H1 (cell line): ENCODE results near the gene TSC22D3. TPM values are rescaled to one million over a fixed set of nuclear protein-coding genes. Genes with fewer than 3 reads are reported as not detected.

Source experiments
- CTCF ChIA-PET: fragments of 300-600 bp; sonication (Branson Sonifier 250); formaldehyde crosslinking; loops from one replicate; lab custom pipeline; 2021; ENCODE audit not compliant: partially characterized antibody; lab: Charles Lee
- POLR2A ChIA-PET: fragments of 300-600 bp; sonication (Branson Sonifier 250); formaldehyde crosslinking; loops from one replicate; lab custom pipeline; 2021; ENCODE audit warnings: inconsistent platforms; ENCODE audit not compliant: partially characterized antibody; lab: Charles Lee
- DNase-seq, 2 experiments: peaks; one replicate each; pipeline versions ENCODE4 v3.0.0 to v3.0.0-alpha.2; 2010 to 2022; ENCODE audit warnings: low spot score in 2 of 2, low read depth in 1 of 2, mixed read lengths in 1 of 2
- FAIRE-seq: peaks from 2 replicates; lab custom pipeline; 2011; peaks lifted over from hg19 to GRCh38; lab: Jason Lieb, UNC
- H2AFZ ChIP-seq: 2 replicates; pipeline ENCODE4 v1.8.1; 2012; ENCODE audit warnings: low read length, inconsistent platforms
- H2AK5ac ChIP-seq: 2 replicates; pipeline ENCODE4 v1.6.1; 2013; ENCODE audit warnings: low read depth, low read length
- H2BK120ac ChIP-seq: replicated peaks from 2 replicates; pipeline ENCODE3; 2013; ENCODE audit warnings: low read depth, low read length, inconsistent platforms
- H2BK12ac ChIP-seq: 2 replicates; pipeline ENCODE4 v1.6.1; 2013; ENCODE audit warnings: low read depth, low read length
- H2BK15ac ChIP-seq: 2 replicates; pipeline ENCODE4 v1.6.1; 2013; ENCODE audit warnings: low read length
- H2BK20ac ChIP-seq: 2 replicates; pipeline ENCODE4 v1.6.1; 2013; ENCODE audit warnings: low read length
- H2BK5ac ChIP-seq: 2 replicates; pipeline ENCODE4 v1.6.1; 2013; ENCODE audit warnings: low read depth, low read length
- H3K14ac ChIP-seq: 2 replicates; pipeline ENCODE4 v1.6.1; 2013; ENCODE audit warnings: inconsistent platforms; ENCODE audit not compliant: insufficient read length
- H3K18ac ChIP-seq: 2 replicates; pipeline ENCODE4 v1.6.1; 2013; ENCODE audit warnings: low read length; ENCODE audit errors: extremely low read depth
- H3K23ac ChIP-seq: 2 replicates; pipeline ENCODE4 v1.6.1; 2013; ENCODE audit warnings: inconsistent platforms; ENCODE audit not compliant: insufficient read length
- H3K23me2 ChIP-seq: 2 replicates; pipeline ENCODE4 v1.6.1; 2013; ENCODE audit warnings: low read depth, low read length
- H3K27ac ChIP-seq: 2 replicates; pipeline ENCODE4 v1.6.1; 2011; ENCODE audit warnings: low read depth, low read length, inconsistent platforms
- H3K27me3 ChIP-seq, 4 experiments: replicated peaks in 1 of 4; 1 replicate in 1 of 4; 2 replicates in 3 of 4; pipeline versions ENCODE4 v1.6.1 to v1.8.1; 2011 to 2013; ENCODE audit warnings: low read length in 3 of 4, mild to moderate bottlenecking in 3 of 4, inconsistent platforms in 2 of 4, mixed read lengths in 2 of 4, moderate library complexity in 1 of 4; ENCODE audit not compliant: control insufficient read depth in 3 of 4, insufficient read depth in 3 of 4; ENCODE audit errors: extremely low read depth in 1 of 4
- H3K36me3 ChIP-seq, 4 experiments: 2 replicates each; pipeline versions ENCODE4 v1.6.1 to v1.8.1; 2011 to 2013; ENCODE audit warnings: mild to moderate bottlenecking in 4 of 4, low read length in 3 of 4, moderate library complexity in 2 of 4, control low read depth in 1 of 4, inconsistent platforms in 1 of 4; ENCODE audit not compliant: insufficient read depth in 4 of 4, control insufficient read depth in 2 of 4
- H3K4ac ChIP-seq: replicated peaks from 2 replicates; pipeline ENCODE3; 2013; ENCODE audit warnings: low read length, low read depth, mixed read lengths, inconsistent platforms; ENCODE audit not compliant: insufficient read length
- H3K4me1 ChIP-seq, 4 experiments: replicated peaks in 1 of 4; 1 replicate in 1 of 4; 2 replicates in 3 of 4; pipeline versions ENCODE4 v1.6.1 to v1.8.1; 2011 to 2013; ENCODE audit warnings: low read length in 3 of 4, inconsistent platforms in 2 of 4, mixed read lengths in 1 of 4; ENCODE audit not compliant: insufficient read depth in 4 of 4, control insufficient read depth in 3 of 4
- H3K4me2 ChIP-seq, 2 experiments: 2 replicates each; pipeline versions ENCODE4 v1.6.1 to v1.8.1; 2011 to 2013; ENCODE audit warnings: low read depth in 2 of 2, low read length in 2 of 2, control low read depth in 1 of 2, inconsistent platforms in 1 of 2, mild to moderate bottlenecking in 1 of 2; ENCODE audit not compliant: insufficient read depth in 1 of 2
- H3K4me3 ChIP-seq, 4 experiments: fragments of 200-600, 300-600 bp in 1 of 4; sonication (generic), shearing (Covaris generic), sonication (Bioruptor Twin) in 1 of 4; 2 replicates each; pipeline versions ENCODE4 v1.5.1 to v1.8.1; 2011 to 2016; ENCODE audit warnings: low read length in 4 of 4, low read depth in 3 of 4, control low read depth in 2 of 4, inconsistent platforms in 2 of 4, mild to moderate bottlenecking in 2 of 4, mixed read lengths in 1 of 4, moderate library complexity in 1 of 4; ENCODE audit not compliant: insufficient read depth in 2 of 4; ENCODE audit errors: extremely low read depth in 1 of 4
- H3K56ac ChIP-seq: replicated peaks from 2 replicates; pipeline ENCODE3; 2013; ENCODE audit warnings: low read depth, mild to moderate bottlenecking, mixed read lengths, low read length, inconsistent platforms; ENCODE audit not compliant: insufficient read length
- H3K79me1 ChIP-seq: 2 replicates; pipeline ENCODE4 v1.6.1; 2013; ENCODE audit warnings: low read depth, low read length, control low read depth
- H3K79me2 ChIP-seq, 2 experiments: 2 replicates each; pipeline versions ENCODE4 v1.6.1 to v1.8.1; 2012 to 2013; ENCODE audit warnings: low read length in 2 of 2, mild to moderate bottlenecking in 2 of 2, inconsistent platforms in 1 of 2; ENCODE audit not compliant: insufficient read depth in 2 of 2, control insufficient read depth in 1 of 2
- H3K9ac ChIP-seq, 4 experiments: replicated peaks in 1 of 4; 1 replicate in 1 of 4; 2 replicates in 3 of 4; pipeline versions ENCODE4 v1.6.1 to v1.8.1; 2011 to 2013; ENCODE audit warnings: low read depth in 3 of 4, low read length in 3 of 4, control low read depth in 2 of 4, mild to moderate bottlenecking in 2 of 4, moderate library complexity in 2 of 4, inconsistent platforms in 1 of 4; ENCODE audit errors: extremely low read depth in 1 of 4
- H3K9me3 ChIP-seq, 2 experiments: 2 replicates each; pipeline versions ENCODE4 v1.6.1 to v1.8.1; 2012 to 2013; ENCODE audit warnings: mild to moderate bottlenecking in 2 of 2, moderate library complexity in 2 of 2, control low read depth in 1 of 2, inconsistent platforms in 1 of 2, low read depth in 1 of 2, low read length in 1 of 2, mixed read lengths in 1 of 2; ENCODE audit not compliant: insufficient read depth in 2 of 2
- H4K20me1 ChIP-seq, 2 experiments: replicated peaks in 1 of 2; 2 replicates each; pipeline versions ENCODE3 to v1.8.1; 2011 to 2013; ENCODE audit warnings: inconsistent platforms in 2 of 2, low read length in 2 of 2, mild to moderate bottlenecking in 1 of 2; ENCODE audit not compliant: insufficient read depth in 2 of 2, control insufficient read depth in 1 of 2
- H4K5ac ChIP-seq: 2 replicates; pipeline ENCODE4 v1.6.1; 2013; ENCODE audit warnings: low read length, low read depth, mixed read lengths, inconsistent platforms; ENCODE audit not compliant: insufficient read length
- H4K8ac ChIP-seq: 2 replicates; pipeline ENCODE4 v1.8.0; 2013; ENCODE audit warnings: mild to moderate bottlenecking, moderate library complexity, low read length, inconsistent platforms; ENCODE audit not compliant: insufficient read depth; ENCODE audit errors: extremely low read depth
- H4K91ac ChIP-seq: replicated peaks from 2 replicates; pipeline ENCODE3; 2013; ENCODE audit warnings: low read length, mixed read lengths, inconsistent platforms; ENCODE audit not compliant: insufficient read length
- BCL11A ChIP-seq, 2 experiments: IDR thresholded peaks; one replicate each; pipeline ENCODE4 v1.6.1; 2011; ENCODE audit warnings: low read depth in 2 of 2, low read length in 2 of 2, mild to moderate bottlenecking in 2 of 2
- CBX5 ChIP-seq: fragments of 300-800, 300-1000 bp; sonication (generic); IDR thresholded peaks from 2 replicates; pipeline ENCODE4 v1.7.1; 2016; ENCODE audit warnings: antibody characterized with exemption, low read length, low read depth
- CHD1 ChIP-seq: IDR thresholded peaks from 2 replicates; pipeline ENCODE4 v1.6.1; 2012; ENCODE audit warnings: low read depth, low read length, improper control_type of control experiment
- HDAC2 ChIP-seq, 2 experiments: fragments of 300-600 bp in 1 of 2; sonication (generic) in 1 of 2; IDR thresholded peaks; 2 replicates each; pipeline ENCODE4 v1.6.1; 2011 to 2012; ENCODE audit warnings: low read depth in 2 of 2, low read length in 2 of 2, mild to moderate bottlenecking in 2 of 2, moderate library complexity in 2 of 2, borderline replicate concordance in 1 of 2, inconsistent platforms in 1 of 2
- NANOG ChIP-seq: IDR thresholded peaks from 2 replicates; pipeline ENCODE4 v1.6.1; 2011; ENCODE audit warnings: low read length, low read depth, mild to moderate bottlenecking, inconsistent platforms; ENCODE audit not compliant: insufficient read depth, poor library complexity, severe bottlenecking
- RXRA ChIP-seq: IDR thresholded peaks from 2 replicates; pipeline ENCODE4 v1.6.1; 2011; ENCODE audit warnings: low read depth, mild to moderate bottlenecking, low read length, moderate library complexity; ENCODE audit not compliant: insufficient read depth
- SAP30 ChIP-seq: fragments of 300-600 bp; sonication (generic); IDR thresholded peaks from 2 replicates; pipeline ENCODE4 v1.7.1; 2012; ENCODE audit warnings: low read length, moderate library complexity, mild to moderate bottlenecking, inconsistent platforms; ENCODE audit not compliant: insufficient read depth, insufficient replicate concordance
- TAF7 ChIP-seq: optimal IDR thresholded peaks from 2 replicates; pipeline ENCODE3; 2011; ENCODE audit warnings: low read depth, mild to moderate bottlenecking, inconsistent platforms, low read length, moderate library complexity, borderline replicate concordance
- TCF12 ChIP-seq: IDR thresholded peaks from 2 replicates; pipeline ENCODE4 v1.6.1; 2011; ENCODE audit warnings: low read depth, mild to moderate bottlenecking, low read length
- TEAD4 ChIP-seq: IDR thresholded peaks from 2 replicates; pipeline ENCODE4 v1.6.1; 2012; ENCODE audit warnings: low read depth, low read length, inconsistent platforms, mixed read lengths
- WGBS, 2 experiments: shearing (Covaris generic) in 1 of 2; methylation state at CpG; one replicate each; pipeline versions ENCODE4 v1.1.6 to v1.1.7; 2013 to 2015; ENCODE audit warnings: low lambda C conversion rate in 2 of 2, mixed read lengths in 2 of 2, inconsistent platforms in 1 of 2, low coverage in 1 of 2, missing lambda C conversion rate in 1 of 2; ENCODE audit not compliant: insufficient replicate concordance in 2 of 2, insufficient coverage in 1 of 2, insufficient read length in 1 of 2; ENCODE audit errors: extremely low coverage in 1 of 2, missing lambda C conversion rate in 1 of 2; 5-methylcytosine and 5-hydroxymethylcytosine counted together
- polyA plus RNA-seq, 7 experiments: library from polyadenylated mRNA; depleted of rRNA in 3 of 7; stranded (reverse) in 5 of 7; unstranded in 2 of 7; fragments of >200 nt in 5 of 7; fragments of 200-250 nt in 2 of 7; gene quantifications; 1 replicate in 5 of 7; 2 replicates in 1 of 7; 4 replicates in 1 of 7; pipeline versions ENCODE4 v1.2.1 to v1.2.3, GENCODE V29; 2011 to 2013; ENCODE audit warnings: missing spikeins in 2 of 7, mixed read lengths in 2 of 7
- total RNA-seq: library from RNA; stranded (reverse); fragmentation: NEBNext Ultra II Directional; extraction: Animal tissue kit (Norgen Biotek cat#: 25700); gene quantifications from 2 replicates; pipeline ENCODE4 v1.2.1, GENCODE V29; 2021
- TF ChIP-seq, protein P1 (sequence below), 3 experiments: IDR thresholded peaks; 1 replicate in 2 of 3; 2 replicates in 1 of 3; pipeline versions ENCODE4 v1.5.1 to v1.6.1; 2011; ENCODE audit warnings: low read length in 3 of 3, mild to moderate bottlenecking in 3 of 3, inconsistent platforms in 2 of 3, low read depth in 1 of 3, moderate library complexity in 1 of 3; ENCODE audit not compliant: insufficient read depth in 1 of 3; ENCODE audit errors: control extremely low read depth in 1 of 3

Gene TSC22D3
- total and polyA plus RNA-seq, 2 of the 8 experiments (the other 6 are each of a cell fraction or from before 2014, with no cell fraction given) = 7.6 to 12.9 TPM

DNA sequence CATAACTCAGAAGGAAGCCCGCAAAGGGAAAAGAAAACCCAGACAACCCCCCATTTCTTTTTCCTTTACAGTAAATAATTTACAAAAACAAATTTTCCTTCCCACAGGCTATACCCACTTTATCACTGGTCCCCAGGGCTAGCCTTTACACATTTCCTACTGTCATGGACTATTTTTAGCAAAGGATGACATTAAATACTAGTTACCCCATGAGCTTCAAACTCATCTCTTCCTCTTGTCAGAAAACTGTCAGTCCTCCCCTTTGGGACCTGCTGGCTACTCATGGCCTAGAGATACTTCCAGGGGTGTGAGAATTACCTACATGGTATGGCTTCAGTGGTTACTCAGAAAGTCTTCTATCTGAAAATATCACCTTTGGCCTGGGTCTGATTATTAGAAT, 11.9 kb downstream of the TSC22D3 start:
- no peaks in the 10 kb centered on the region for H3K79me1 ChIP-seq
- H2BK12ac ChIP-seq = no peak overlapping the region
- H2AFZ ChIP-seq = no peak overlapping the region
- H4K20me1 ChIP-seq = no peaks in the 10 kb centered on the region
- H2BK15ac ChIP-seq = no peak overlapping the region
- H3K4me1 ChIP-seq = peaks cover 0 to 2% (median 0%) of the 10 kb centered on the region in 4 experiments; a peak in 1 of 7 replicates
- no peaks in the 10 kb centered on the region for H3K23me2 ChIP-seq
- H3K4me3 ChIP-seq = no peak overlapping the region
- H4K91ac ChIP-seq = no peak overlapping the region
- no peak overlapping the region for H2BK20ac ChIP-seq
- H3K9ac ChIP-seq = no peak overlapping the region
- no peak overlapping the region for H3K56ac ChIP-seq
- no peaks in the 10 kb centered on the region for H3K36me3 ChIP-seq
- no peaks in the 10 kb centered on the region for H3K9me3 ChIP-seq
- H2BK5ac ChIP-seq = no peak overlapping the region
- no peak overlapping the region for H4K5ac ChIP-seq
- no peak for FAIRE-seq
- no peaks in the 10 kb centered on the region; a peak in 1 of 7 replicates for H3K27me3 ChIP-seq
- WGBS, 2 experiments = 100% methylated on average over 1 of the region's 1 CpG; no CpG with 5 or more reads in 1 of the 2 experiments
- no peak overlapping the region for H3K18ac ChIP-seq
- H2AK5ac ChIP-seq = no peak overlapping the region
- H2BK120ac ChIP-seq = no peak overlapping the region
- no peak overlapping the region for H3K27ac ChIP-seq
- no peaks in the 10 kb centered on the region for H3K79me2 ChIP-seq
- ChIA-PET POLR2A (no interaction called here), CTCF (interaction anchor here (0.9 kb wide), 1 partner anchor 49 kb away, joined by 3 read pairs; no protein-coding TSS in a partner anchor)
- no peak overlapping the region for H3K4me2 ChIP-seq
- no peak overlapping the region for H4K8ac ChIP-seq
- no peak overlapping the region for H3K4ac ChIP-seq
- no peak overlapping the region for H3K14ac ChIP-seq
- no peak overlapping the region for H3K23ac ChIP-seq
- DNase-seq = no peak
- no peak for TF ChIP-seq TEAD4
- TF ChIP-seq NANOG = no peak
- no peak for TF ChIP-seq HDAC2 (IDR thresholded peaks at IDR 0.05; ENCODE audit: borderline replicate concordance in 1 of 2, low read depth in 2 of 2, low read length in 2 of 2)
- TF ChIP-seq TCF12 = no peak
- no peak for TF ChIP-seq CHD1
- no peak for TF ChIP-seq SAP30
- TF ChIP-seq BCL11A (IDR thresholded peaks at IDR 0.05; ENCODE audit: low read depth in 2 of 2, low read length in 2 of 2) = no peak
- no peak for TF ChIP-seq RXRA
- TF ChIP-seq, protein P1, sequence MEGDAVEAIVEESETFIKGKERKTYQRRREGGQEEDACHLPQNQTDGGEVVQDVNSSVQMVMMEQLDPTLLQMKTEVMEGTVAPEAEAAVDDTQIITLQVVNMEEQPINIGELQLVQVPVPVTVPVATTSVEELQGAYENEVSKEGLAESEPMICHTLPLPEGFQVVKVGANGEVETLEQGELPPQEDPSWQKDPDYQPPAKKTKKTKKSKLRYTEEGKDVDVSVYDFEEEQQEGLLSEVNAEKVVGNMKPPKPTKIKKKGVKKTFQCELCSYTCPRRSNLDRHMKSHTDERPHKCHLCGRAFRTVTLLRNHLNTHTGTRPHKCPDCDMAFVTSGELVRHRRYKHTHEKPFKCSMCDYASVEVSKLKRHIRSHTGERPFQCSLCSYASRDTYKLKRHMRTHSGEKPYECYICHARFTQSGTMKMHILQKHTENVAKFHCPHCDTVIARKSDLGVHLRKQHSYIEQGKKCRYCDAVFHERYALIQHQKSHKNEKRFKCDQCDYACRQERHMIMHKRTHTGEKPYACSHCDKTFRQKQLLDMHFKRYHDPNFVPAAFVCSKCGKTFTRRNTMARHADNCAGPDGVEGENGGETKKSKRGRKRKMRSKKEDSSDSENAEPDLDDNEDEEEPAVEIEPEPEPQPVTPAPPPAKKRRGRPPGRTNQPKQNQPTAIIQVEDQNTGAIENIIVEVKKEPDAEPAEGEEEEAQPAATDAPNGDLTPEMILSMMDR (IDR thresholded peaks at IDR 0.05; ENCODE audit: control extremely low read depth in 1 of 3, insufficient read depth in 1 of 3, low read depth in 1 of 3, low read length in 3 of 3) = no peak
- no peak for TF ChIP-seq TAF7
- no peak for TF ChIP-seq CBX5
